Measurements from ENCODE around the gene ASIC3.
A peak's percentile ranks its signal among the peaks of the same experiment; 100 is the strongest.
"Not testable (repeated sequence)": the region's sequence is repeated elsewhere in the genome, so short reads cannot be mapped to it uniquely, and the experiment has no call there.

The ASIC3 gene

DNA sequence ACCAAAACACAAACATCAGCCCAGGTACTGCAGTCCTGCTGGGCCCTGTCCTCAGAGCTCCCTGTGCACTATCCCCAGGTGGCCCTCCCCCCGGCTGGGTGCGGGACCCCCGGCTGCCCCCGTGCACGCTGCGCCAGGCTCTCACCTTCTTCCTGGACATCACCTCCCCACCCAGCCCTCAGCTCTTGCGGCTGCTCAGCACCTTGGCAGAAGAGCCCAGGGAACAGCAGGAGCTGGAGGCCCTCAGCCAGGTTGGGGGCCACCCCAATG is 38.4 kb upstream of the ASIC3 start:
- in situ Hi-C loops (cut with HindIII; ENCODE audit: low sequenced_read_pairs): no loop called here
- H3K4me3 ChIP-seq (ENCODE audit: low read depth, low read length): no peak overlapping the region
- no peak for DNase-seq (ENCODE audit: low read depth)
- TF ChIP-seq, protein P1, sequence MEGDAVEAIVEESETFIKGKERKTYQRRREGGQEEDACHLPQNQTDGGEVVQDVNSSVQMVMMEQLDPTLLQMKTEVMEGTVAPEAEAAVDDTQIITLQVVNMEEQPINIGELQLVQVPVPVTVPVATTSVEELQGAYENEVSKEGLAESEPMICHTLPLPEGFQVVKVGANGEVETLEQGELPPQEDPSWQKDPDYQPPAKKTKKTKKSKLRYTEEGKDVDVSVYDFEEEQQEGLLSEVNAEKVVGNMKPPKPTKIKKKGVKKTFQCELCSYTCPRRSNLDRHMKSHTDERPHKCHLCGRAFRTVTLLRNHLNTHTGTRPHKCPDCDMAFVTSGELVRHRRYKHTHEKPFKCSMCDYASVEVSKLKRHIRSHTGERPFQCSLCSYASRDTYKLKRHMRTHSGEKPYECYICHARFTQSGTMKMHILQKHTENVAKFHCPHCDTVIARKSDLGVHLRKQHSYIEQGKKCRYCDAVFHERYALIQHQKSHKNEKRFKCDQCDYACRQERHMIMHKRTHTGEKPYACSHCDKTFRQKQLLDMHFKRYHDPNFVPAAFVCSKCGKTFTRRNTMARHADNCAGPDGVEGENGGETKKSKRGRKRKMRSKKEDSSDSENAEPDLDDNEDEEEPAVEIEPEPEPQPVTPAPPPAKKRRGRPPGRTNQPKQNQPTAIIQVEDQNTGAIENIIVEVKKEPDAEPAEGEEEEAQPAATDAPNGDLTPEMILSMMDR (IDR thresholded peaks at IDR 0.05; ENCODE audit: low read depth, low read length, missing control alignments): no peak

DNA sequence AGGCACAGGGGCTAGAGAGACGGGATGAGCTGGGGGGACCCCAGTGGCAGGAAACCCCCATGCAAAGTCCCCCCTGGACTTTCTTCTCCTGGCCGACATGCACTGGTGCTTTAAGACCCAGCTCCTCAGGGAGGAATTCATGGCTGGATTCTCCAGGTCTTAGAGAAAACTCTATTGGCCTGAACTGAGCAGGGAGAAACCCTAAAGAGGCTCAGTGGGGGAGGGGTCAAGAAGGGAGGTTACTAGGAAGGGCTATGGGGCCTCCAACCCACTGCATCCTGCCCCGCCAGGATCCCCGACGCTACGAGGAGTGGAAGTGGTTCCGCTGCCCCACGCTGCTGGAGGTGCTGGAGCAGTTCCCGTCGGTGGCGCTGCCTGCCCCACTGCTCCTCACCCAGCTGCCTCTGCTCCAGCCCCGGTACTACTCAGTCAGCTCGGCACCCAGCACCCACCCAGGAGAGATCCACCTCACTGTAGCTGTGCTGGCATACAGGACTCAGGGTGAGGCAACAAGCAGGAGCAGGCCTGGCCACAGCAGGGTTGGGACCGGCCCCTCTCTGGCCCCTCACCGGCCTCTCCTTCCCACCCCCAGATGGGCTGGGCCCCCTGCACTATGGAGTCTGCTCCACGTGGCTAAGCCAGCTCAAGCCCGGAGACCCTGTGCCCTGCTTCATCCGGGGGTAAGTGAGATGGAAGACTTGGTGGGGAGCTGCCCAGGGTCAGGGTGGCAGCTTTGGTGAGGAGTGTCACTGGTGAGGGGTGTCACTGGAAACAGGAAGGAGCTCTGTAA is 37.8 kb upstream of the ASIC3 start:
- TF ChIP-seq, protein P1 (IDR thresholded peaks at IDR 0.05; ENCODE audit: low read depth, low read length, missing control alignments): no peak
- in situ Hi-C loops (cut with HindIII; ENCODE audit: low sequenced_read_pairs): no loop called here
- DNase-seq (ENCODE audit: low read depth): no peak
- no peak overlapping the region for H3K4me3 ChIP-seq (ENCODE audit: low read depth, low read length)

DNA sequence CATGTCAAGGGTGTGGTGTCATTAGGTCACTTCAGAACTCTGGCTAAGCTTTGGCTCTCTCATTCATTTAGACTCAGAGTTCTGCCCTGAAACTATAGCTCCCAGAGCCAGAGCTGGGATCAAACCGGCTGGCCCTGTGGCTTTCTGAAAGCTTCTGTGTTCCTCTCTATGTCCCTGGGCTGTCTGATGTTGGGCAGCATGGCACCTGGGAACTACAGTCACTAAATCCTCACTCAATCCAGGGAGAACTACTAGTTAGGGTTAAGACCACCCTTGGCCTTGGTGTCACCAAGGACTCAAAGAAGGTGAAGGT is 37.3 kb upstream of the ASIC3 start:
- TF ChIP-seq, protein P1 (IDR thresholded peaks at IDR 0.05; ENCODE audit: low read depth, low read length, missing control alignments): no peak
- no peak for DNase-seq (ENCODE audit: low read depth)
- in situ Hi-C loops (cut with HindIII; ENCODE audit: low sequenced_read_pairs): no loop called here
- H3K4me3 ChIP-seq (ENCODE audit: low read depth, low read length): no peak overlapping the region

DNA sequence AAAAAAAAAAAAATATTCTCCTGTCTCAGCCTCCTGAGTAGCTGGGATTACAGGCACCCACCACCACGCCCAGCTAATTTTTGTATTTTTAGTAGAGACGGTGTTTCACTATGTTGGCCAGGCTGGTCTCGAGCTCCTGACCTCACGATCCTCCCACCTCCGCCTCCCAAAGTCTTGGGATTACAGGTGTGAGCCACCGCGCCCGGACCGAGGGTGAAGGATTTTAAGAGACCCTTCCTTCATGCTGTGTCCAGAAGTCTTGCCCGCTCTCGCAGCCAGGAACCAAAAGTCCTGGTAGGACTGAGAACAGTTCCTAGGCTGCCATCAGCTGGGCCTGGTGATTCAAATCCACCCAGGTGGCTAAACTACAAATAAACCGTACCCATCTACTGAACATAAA is 36.7 kb upstream of the ASIC3 start:
- H3K4me3 ChIP-seq (ENCODE audit: low read depth, low read length); DNase-seq (ENCODE audit: low read depth); in situ Hi-C loops (cut with HindIII; ENCODE audit: low sequenced_read_pairs): not testable (repeated sequence)

DNA sequence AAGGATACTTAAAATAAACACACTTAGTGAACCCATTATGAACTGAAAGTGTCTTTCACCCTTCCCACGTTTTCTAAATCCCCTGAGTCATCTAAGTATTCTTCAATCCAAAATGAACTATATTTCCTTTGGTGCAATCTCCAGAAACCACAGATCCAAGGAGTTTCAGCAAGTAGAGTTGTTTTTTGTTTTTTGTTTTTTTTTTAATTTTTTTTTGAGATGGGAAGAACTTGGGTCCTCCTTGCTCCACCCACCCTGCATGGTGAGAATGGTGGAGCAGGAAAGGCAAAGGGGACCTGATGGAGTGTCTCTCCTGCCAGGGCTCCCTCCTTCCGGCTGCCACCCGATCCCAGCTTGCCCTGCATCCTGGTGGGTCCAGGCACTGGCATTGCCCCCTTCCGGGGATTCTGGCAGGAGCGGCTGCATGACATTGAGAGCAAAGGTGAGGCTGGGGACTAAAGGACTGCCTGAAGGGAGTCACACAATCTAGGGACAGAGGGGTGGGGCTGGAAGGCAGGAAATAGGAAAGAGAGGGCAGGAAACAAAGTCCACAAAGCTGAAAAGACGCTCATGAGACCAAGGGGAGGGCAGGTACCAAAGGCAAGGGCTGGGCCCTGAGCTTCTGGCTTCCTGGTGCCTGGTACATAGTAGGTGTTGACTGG is 36.2 kb upstream of the ASIC3 start:
- DNase-seq (ENCODE audit: low read depth): no peak
- no peak overlapping the region for H3K4me3 ChIP-seq (ENCODE audit: low read depth, low read length)
- in situ Hi-C loops (cut with HindIII; ENCODE audit: low sequenced_read_pairs): no loop called here
- TF ChIP-seq, protein P1 (IDR thresholded peaks at IDR 0.05; ENCODE audit: low read depth, low read length, missing control alignments): no peak

DNA sequence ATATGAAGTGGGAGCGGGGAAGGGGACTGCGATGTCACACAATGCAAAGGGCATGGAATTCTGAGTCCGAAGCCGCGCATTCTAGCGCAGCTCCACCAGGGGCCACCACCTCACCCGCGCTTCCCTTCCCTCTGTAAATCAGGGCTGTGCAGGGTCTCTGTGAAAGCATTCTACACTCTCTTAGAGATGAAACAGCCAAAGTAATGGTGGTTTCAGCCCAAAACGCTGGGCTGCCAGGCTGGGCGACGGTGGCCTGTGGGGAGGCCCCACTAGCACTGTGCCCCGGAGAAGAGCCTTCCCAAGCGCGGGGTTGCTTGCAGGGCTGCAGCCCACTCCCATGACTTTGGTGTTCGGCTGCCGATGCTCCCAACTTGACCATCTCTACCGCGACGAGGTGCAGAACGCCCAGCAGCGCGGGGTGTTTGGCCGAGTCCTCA is 35.4 kb upstream of the ASIC3 start:
- TF ChIP-seq, protein P1 (IDR thresholded peaks at IDR 0.05; ENCODE audit: low read depth, low read length, missing control alignments): peak; percentile 76
- in situ Hi-C loops (cut with HindIII; ENCODE audit: low sequenced_read_pairs): no loop called here
- H3K4me3 ChIP-seq (ENCODE audit: low read depth, low read length): no peak overlapping the region
- DNase-seq (ENCODE audit: low read depth): no peak

DNA sequence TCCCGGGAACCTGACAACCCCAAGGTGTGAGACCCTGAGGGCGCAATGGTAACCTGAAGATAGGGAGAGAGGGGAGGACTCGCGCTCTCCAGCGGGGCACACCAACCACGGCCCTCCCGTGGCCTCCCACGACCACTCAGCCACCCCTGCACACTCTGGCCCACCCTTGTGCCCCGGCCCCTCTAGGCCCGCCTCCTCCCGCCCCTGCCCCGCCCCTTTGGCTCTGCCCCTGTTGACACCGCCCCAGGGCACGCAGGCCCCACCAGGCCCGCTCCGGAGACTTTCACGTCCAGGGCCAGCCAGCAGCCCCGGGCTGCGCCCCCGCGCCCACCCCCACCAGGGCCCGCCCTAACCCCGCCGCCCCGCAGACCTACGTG is 35.0 kb upstream of the ASIC3 start:
- DNase-seq (ENCODE audit: low read depth): no peak
- TF ChIP-seq, protein P1 (IDR thresholded peaks at IDR 0.05; ENCODE audit: low read depth, low read length, missing control alignments): no peak
- H3K4me3 ChIP-seq (ENCODE audit: low read depth, low read length): peak overlapping the region; percentile 23
- in situ Hi-C loops (cut with HindIII; ENCODE audit: low sequenced_read_pairs): no loop called here
